ENCODE data around the gene UBP1.

UBP1 gene

DNA sequence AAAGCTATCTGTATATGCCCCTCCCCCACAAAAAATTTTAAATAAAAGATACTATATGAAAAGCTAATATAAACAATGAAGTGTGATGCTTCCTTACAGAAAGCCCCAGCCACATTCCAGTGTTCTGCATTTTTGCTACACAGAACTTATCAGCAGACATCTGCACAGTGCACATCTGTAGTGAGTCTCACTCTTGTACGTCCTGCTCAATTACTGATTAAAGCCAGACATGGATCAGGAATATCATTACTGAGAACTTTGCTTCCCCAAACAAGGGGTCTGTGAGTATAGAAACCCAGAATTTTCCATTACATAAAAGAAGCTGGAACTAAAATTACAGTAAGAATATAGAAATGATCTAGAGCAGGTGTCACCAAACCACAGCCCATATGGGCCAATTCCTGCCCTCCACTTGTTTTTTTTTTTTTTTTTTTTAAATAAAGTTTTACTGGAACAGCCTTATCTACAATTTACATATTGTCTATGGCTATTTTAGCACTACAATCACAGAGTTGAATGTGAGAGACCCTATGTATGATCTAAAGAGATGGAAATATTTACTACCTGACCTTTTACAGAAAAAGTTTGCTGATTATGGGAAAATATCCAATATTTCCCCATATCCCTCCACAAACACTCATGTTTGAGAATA lies 45.7 kb downstream of the UBP1 start:
- no peak overlapping the region for H3K27ac ChIP-seq (ENCODE audit: insufficient read depth, low read length, poor library complexity, severe bottlenecking)
- H3K9me3 ChIP-seq (ENCODE audit: control insufficient read depth, low read length): no peaks in the 10 kb centered on the region
- H3K27me3 ChIP-seq (replicated peaks; ENCODE audit: control insufficient read depth, insufficient read depth, low read length, poor library complexity, severe bottlenecking): no peaks in the 10 kb centered on the region
- H3K4me3 ChIP-seq (ENCODE audit: insufficient read depth, low read depth, low read length, poor library complexity, severe bottlenecking): no peak overlapping the region
- H3K4me1 ChIP-seq (ENCODE audit: control insufficient read depth, insufficient read depth, low read length, poor library complexity, severe bottlenecking): no peaks in the 10 kb centered on the region
- peaks cover 92% of the 10 kb centered on the region for H3K36me3 ChIP-seq (ENCODE audit: control insufficient read depth, insufficient read depth, low read length)
- DNase-seq: no peak

DNA sequence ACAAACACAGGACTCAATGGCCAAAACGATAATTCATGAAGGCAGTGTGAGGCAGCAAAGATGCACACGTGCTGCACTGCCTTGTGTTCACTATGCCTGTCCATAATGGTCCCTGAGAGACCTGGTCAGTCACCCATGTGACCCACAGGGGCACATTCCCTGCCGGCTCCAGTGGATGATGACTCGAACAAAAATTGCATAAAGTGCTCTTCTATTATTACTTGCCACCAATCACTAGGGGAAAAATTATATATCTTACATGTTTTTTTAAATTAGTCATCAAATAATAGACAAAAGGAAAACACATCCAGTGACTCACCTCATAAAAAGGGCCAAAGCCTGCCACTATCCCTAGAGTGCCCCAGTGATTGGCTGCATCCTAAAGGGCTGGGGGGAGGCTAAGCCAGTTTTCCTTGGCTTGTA lies 47.5 kb downstream of the UBP1 start:
- H3K4me3 ChIP-seq (ENCODE audit: insufficient read depth, low read depth, low read length, poor library complexity, severe bottlenecking): no peak overlapping the region
- H3K9me3 ChIP-seq (ENCODE audit: control insufficient read depth, low read length): no peaks in the 10 kb centered on the region
- H3K27ac ChIP-seq (ENCODE audit: insufficient read depth, low read length, poor library complexity, severe bottlenecking): no peak overlapping the region
- peaks cover 80% of the 10 kb centered on the region for H3K36me3 ChIP-seq (ENCODE audit: control insufficient read depth, insufficient read depth, low read length)
- H3K4me1 ChIP-seq (ENCODE audit: control insufficient read depth, insufficient read depth, low read length, poor library complexity, severe bottlenecking): no peaks in the 10 kb centered on the region
- no peaks in the 10 kb centered on the region for H3K27me3 ChIP-seq (replicated peaks; ENCODE audit: control insufficient read depth, insufficient read depth, low read length, poor library complexity, severe bottlenecking)
- no peak for DNase-seq

DNA sequence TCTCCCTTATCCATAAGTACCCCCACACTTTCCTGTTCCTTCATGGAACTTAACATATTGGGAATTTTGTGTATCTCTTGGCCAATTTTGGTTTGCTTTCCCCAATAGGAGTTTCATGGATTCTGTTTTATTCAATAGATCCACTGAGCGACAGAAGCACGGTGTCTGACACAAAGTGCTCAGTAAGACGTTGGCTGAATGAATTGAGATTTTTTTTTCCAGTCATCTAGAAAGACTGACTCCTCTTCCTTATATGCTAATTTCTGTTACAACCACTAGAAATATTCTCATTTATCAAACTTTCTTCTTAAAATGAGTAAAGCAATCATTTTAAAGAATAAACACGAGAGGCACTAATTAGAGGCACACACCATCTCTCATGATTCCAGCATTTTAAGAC lies 48.1 kb downstream of the UBP1 start:
- Histone ChIP-seq H3K4me3 (ENCODE audit: insufficient read depth, low read depth, low read length, poor library complexity, severe bottlenecking) (no peak overlapping the region), H3K27me3 (replicated peaks; ENCODE audit: control insufficient read depth, insufficient read depth, low read length, poor library complexity, severe bottlenecking) (no peaks in the 10 kb centered on the region), H3K27ac (ENCODE audit: insufficient read depth, low read length, poor library complexity, severe bottlenecking) (no peak overlapping the region), H3K36me3 (ENCODE audit: control insufficient read depth, insufficient read depth, low read length) (peaks cover 79% of the 10 kb centered on the region), H3K9me3 (ENCODE audit: control insufficient read depth, low read length) (no peaks in the 10 kb centered on the region), H3K4me1 (ENCODE audit: control insufficient read depth, insufficient read depth, low read length, poor library complexity, severe bottlenecking) (no peaks in the 10 kb centered on the region)
- no peak for DNase-seq

DNA sequence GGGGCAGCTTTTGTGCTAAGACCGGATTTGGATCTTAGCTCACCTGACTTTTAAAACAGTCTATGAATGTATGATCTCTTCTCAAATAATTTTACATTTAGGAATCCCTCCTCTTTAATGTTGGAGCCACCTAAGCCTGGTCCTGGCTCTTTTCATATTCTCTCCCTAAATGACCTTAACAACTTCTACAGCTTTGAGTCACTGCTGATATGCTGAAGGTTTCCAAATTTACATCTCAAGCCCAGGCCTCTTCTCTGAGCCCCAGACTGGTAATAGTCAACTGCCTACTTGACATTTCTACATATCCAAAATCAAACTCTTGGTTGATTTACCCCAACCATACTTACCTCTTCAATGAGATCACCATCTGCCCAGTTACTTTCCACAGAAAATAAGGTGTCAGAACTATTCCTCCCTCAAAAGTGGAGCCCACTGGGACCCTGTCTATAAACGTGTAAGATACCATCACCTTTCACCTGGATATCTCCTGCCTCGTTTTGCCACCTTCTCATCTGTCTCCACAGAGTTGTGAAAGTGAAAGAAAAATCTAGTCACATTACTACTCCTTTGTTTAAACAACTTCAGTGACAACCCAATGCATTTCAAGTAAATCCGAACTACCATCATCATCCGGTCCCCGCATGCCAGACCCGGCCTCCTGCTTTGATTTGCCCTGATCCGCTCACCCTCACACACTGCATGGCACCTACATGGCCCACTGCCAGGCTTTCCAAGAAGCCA lies 48.8 kb downstream of the UBP1 start:
- H3K4me3 ChIP-seq (ENCODE audit: insufficient read depth, low read depth, low read length, poor library complexity, severe bottlenecking): no peak overlapping the region
- no peaks in the 10 kb centered on the region for H3K27me3 ChIP-seq (replicated peaks; ENCODE audit: control insufficient read depth, insufficient read depth, low read length, poor library complexity, severe bottlenecking)
- no peaks in the 10 kb centered on the region for H3K9me3 ChIP-seq (ENCODE audit: control insufficient read depth, low read length)
- no peak overlapping the region for H3K27ac ChIP-seq (ENCODE audit: insufficient read depth, low read length, poor library complexity, severe bottlenecking)
- H3K36me3 ChIP-seq (ENCODE audit: control insufficient read depth, insufficient read depth, low read length): peaks cover 76% of the 10 kb centered on the region
- no peaks in the 10 kb centered on the region for H3K4me1 ChIP-seq (ENCODE audit: control insufficient read depth, insufficient read depth, low read length, poor library complexity, severe bottlenecking)
- no peak for DNase-seq

- Histone ChIP-seq H3K36me3 (ENCODE audit: control insufficient read depth, insufficient read depth, low read length) (peaks cover 61% of the 10 kb centered on the region), H3K27ac (ENCODE audit: insufficient read depth, low read length, poor library complexity, severe bottlenecking) (no peak overlapping the region)
Measured at GRCh38 chr3:33389908-33390307, 50.3 kb downstream of the UBP1 start.

GRCh38 chr3:33388374-33389100 lies 51.7 kb downstream of the UBP1 start:
- Histone ChIP-seq H3K36me3 (ENCODE audit: control insufficient read depth, insufficient read depth, low read length) (peaks cover 54% of the 10 kb centered on the region), H3K4me1 (ENCODE audit: control insufficient read depth, insufficient read depth, low read length, poor library complexity, severe bottlenecking) (no peaks in the 10 kb centered on the region), H3K9me3 (ENCODE audit: control insufficient read depth, low read length) (no peaks in the 10 kb centered on the region), H3K27ac (ENCODE audit: insufficient read depth, low read length, poor library complexity, severe bottlenecking) (no peak overlapping the region), H3K27me3 (replicated peaks; ENCODE audit: control insufficient read depth, insufficient read depth, low read length, poor library complexity, severe bottlenecking) (no peaks in the 10 kb centered on the region), H3K4me3 (ENCODE audit: insufficient read depth, low read depth, low read length, poor library complexity, severe bottlenecking) (no peak overlapping the region)
- DNase-seq: no peak

More at GRCh38 chr3:33389908-33390307, 50.3 kb downstream of the UBP1 start:
- Histone ChIP-seq H3K4me1 (ENCODE audit: control insufficient read depth, insufficient read depth, low read length, poor library complexity, severe bottlenecking) (no peaks in the 10 kb centered on the region), H3K4me3 (ENCODE audit: insufficient read depth, low read depth, low read length, poor library complexity, severe bottlenecking) (no peak overlapping the region), H3K27me3 (replicated peaks; ENCODE audit: control insufficient read depth, insufficient read depth, low read length, poor library complexity, severe bottlenecking) (no peaks in the 10 kb centered on the region), H3K9me3 (ENCODE audit: control insufficient read depth, low read length) (no peaks in the 10 kb centered on the region)
- DNase-seq: no peak

DNA sequence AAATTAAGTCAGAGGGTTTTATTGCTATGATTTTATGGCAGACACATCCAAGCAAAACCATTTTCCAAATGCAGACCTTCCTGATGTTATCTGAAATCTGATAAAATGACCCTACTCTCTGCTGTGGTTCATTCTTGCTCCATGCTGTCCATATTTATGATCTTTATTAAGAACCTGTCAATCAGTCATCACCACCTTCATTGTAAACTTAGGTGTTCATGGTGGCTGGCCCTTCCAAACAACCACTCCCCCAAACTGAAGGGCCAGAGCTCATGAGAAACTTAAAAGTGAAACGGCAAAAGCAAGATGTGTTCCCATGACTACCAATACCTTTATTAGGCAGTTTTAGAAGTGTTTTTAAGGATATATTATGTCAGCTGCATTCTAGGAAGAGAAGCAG lies 53.6 kb downstream of the UBP1 start:
- no peaks in the 10 kb centered on the region for H3K9me3 ChIP-seq (ENCODE audit: control insufficient read depth, low read length)
- peaks cover 35% of the 10 kb centered on the region for H3K36me3 ChIP-seq (ENCODE audit: control insufficient read depth, insufficient read depth, low read length)
- no peaks in the 10 kb centered on the region for H3K27me3 ChIP-seq (replicated peaks; ENCODE audit: control insufficient read depth, insufficient read depth, low read length, poor library complexity, severe bottlenecking)
- no peak overlapping the region for H3K27ac ChIP-seq (ENCODE audit: insufficient read depth, low read length, poor library complexity, severe bottlenecking)
- no peak overlapping the region for H3K4me3 ChIP-seq (ENCODE audit: insufficient read depth, low read depth, low read length, poor library complexity, severe bottlenecking)
- no peaks in the 10 kb centered on the region for H3K4me1 ChIP-seq (ENCODE audit: control insufficient read depth, insufficient read depth, low read length, poor library complexity, severe bottlenecking)
- no peak for DNase-seq

DNA sequence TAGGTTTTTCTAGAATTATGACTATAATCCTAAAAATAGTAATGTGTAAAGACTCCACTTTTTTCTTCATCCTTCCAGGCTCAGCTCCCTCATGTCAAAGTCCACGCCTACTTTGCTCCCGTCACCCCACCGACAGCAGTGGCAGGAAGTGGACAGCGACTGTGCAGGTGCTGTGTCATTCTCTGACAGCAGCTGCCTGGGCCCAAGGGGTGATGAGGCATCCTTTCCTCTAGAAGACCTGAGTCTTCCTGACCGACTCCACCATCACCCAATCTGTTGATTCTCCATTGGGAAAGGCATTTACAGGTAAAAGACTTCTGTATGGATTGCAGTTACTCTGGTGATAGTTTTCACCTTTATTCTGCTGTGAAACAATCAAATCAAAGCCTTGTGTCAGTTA lies 54.8 kb downstream of the UBP1 start:
- H3K9me3 ChIP-seq (ENCODE audit: control insufficient read depth, low read length): no peaks in the 10 kb centered on the region
- DNase-seq: no peak
- H3K36me3 ChIP-seq (ENCODE audit: control insufficient read depth, insufficient read depth, low read length): peaks cover 24% of the 10 kb centered on the region
- no peak overlapping the region for H3K27ac ChIP-seq (ENCODE audit: insufficient read depth, low read length, poor library complexity, severe bottlenecking)
- H3K27me3 ChIP-seq (replicated peaks; ENCODE audit: control insufficient read depth, insufficient read depth, low read length, poor library complexity, severe bottlenecking): no peaks in the 10 kb centered on the region
- H3K4me1 ChIP-seq (ENCODE audit: control insufficient read depth, insufficient read depth, low read length, poor library complexity, severe bottlenecking): no peaks in the 10 kb centered on the region
- no peak overlapping the region for H3K4me3 ChIP-seq (ENCODE audit: insufficient read depth, low read depth, low read length, poor library complexity, severe bottlenecking)

GRCh38 chr3:33383951-33384350 lies 56.3 kb downstream of the UBP1 start:
- Histone ChIP-seq H3K27ac (ENCODE audit: insufficient read depth, low read length, poor library complexity, severe bottlenecking) (no peak overlapping the region), H3K27me3 (replicated peaks; ENCODE audit: control insufficient read depth, insufficient read depth, low read length, poor library complexity, severe bottlenecking) (no peaks in the 10 kb centered on the region), H3K36me3 (ENCODE audit: control insufficient read depth, insufficient read depth, low read length) (peaks cover 14% of the 10 kb centered on the region), H3K9me3 (ENCODE audit: control insufficient read depth, low read length) (no peaks in the 10 kb centered on the region), H3K4me3 (ENCODE audit: insufficient read depth, low read depth, low read length, poor library complexity, severe bottlenecking) (no peak overlapping the region), H3K4me1 (ENCODE audit: control insufficient read depth, insufficient read depth, low read length, poor library complexity, severe bottlenecking) (no peaks in the 10 kb centered on the region)
- DNase-seq: no peak

DNA sequence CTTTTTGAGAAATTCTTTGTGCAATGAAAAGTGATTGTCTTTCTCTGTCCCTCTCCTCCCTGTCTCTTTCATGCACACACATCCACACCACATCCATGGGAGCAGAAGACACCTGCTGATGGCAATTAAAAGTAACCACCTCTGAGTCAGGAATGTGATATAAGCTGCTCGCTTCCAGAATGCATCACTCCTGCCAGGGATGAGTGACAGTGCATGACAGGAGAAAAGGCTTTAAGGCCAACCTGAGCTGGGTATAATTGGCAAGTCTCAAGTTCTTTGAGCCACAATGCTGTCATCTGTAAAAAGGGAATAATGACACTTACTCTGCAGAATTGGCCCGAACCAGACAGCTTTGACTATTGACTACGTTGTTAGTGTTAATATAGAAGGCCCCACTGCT lies 59.6 kb downstream of the UBP1 start:
- Histone ChIP-seq H3K4me3 (ENCODE audit: insufficient read depth, low read depth, low read length, poor library complexity, severe bottlenecking) (no peak overlapping the region), H3K9me3 (ENCODE audit: control insufficient read depth, low read length) (no peaks in the 10 kb centered on the region), H3K27ac (ENCODE audit: insufficient read depth, low read length, poor library complexity, severe bottlenecking) (no peak overlapping the region), H3K36me3 (ENCODE audit: control insufficient read depth, insufficient read depth, low read length) (no peaks in the 10 kb centered on the region), H3K27me3 (replicated peaks; ENCODE audit: control insufficient read depth, insufficient read depth, low read length, poor library complexity, severe bottlenecking) (no peaks in the 10 kb centered on the region), H3K4me1 (ENCODE audit: control insufficient read depth, insufficient read depth, low read length, poor library complexity, severe bottlenecking) (no peaks in the 10 kb centered on the region)
- no peak for DNase-seq
